LNCAP (cell line): ENCODE data around the gene ZSCAN25.

Experiments used
- CTCF ChIP-seq: fragments of 450-650 bp; IDR thresholded peaks from 2 replicates; pipeline ENCODE4 v1.5.1; 2017; ENCODE audit warnings: mild to moderate bottlenecking

Gene ZSCAN25

GRCh38 chr7:99679032-99679399 lies 62.3 kb downstream of the ZSCAN25 start:
- no peak for TF ChIP-seq CTCF

GRCh38 chr7:99679400-99680191 lies 62.9 kb downstream of the ZSCAN25 start, which contains the start of gene CYP3A5:
Gene CYP3A5, minus strand, starts transcription at chr7:99679996. Its CDS starts 100 bp downstream, at chr7:99679896.
- TF ChIP-seq CTCF, result no peak
